ENCODE measurements around the gene ZNF234. TPM values are rescaled to one million over a fixed set of nuclear protein-coding genes. Genes with fewer than 3 reads are reported as not detected.

The ZNF234 gene
- total and polyA plus RNA-seq, 2 of the 8 experiments (the other 6 are each of a cell fraction or from before 2014, with no cell fraction given) = 1.9 to 12.3 TPM

DNA sequence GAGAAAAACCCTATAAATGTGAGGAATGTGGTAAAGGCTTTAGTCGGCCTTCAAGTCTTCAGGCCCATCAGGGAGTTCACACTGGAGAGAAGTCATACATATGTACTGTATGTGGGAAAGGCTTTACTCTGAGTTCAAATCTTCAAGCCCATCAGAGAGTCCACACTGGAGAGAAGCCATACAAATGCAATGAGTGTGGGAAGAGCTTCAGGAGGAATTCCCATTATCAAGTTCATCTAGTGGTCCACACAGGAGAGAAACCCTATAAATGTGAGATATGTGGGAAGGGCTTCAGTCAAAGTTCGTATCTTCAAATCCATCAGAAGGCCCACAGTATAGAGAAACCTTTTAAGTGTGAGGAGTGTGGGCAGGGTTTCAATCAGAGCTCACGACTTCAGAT is 35.2 kb downstream of the ZNF234 start:
- Histone ChIP-seq H2BK20ac (ENCODE audit: low read length) (no peak overlapping the region), H2BK15ac (ENCODE audit: low read length) (no peak overlapping the region), H4K5ac (ENCODE audit: insufficient read length, low read depth, low read length) (no peak overlapping the region), H3K56ac (replicated peaks; ENCODE audit: insufficient read length, low read depth, low read length) (no peak overlapping the region), H3K23ac (ENCODE audit: insufficient read length) (no peak overlapping the region), H3K36me3 (ENCODE audit: control insufficient read depth in 2 of 4, insufficient read depth in 4 of 4, low read length in 3 of 4) (peaks cover 31 to 65% (median 55%) of the 10 kb centered on the region in 4 experiments), H3K79me2 (ENCODE audit: control insufficient read depth in 1 of 2, insufficient read depth in 2 of 2, low read length in 2 of 2) (no peaks in the 10 kb centered on the region), H3K4me3 (ENCODE audit: extremely low read depth in 1 of 4, insufficient read depth in 2 of 4, low read depth in 3 of 4, low read length in 4 of 4) (no peak overlapping the region), H2AFZ (ENCODE audit: low read length) (no peak overlapping the region), H3K4me1 (replicated peaks in 1 of 4; ENCODE audit: control insufficient read depth in 3 of 4, insufficient read depth in 4 of 4, low read length in 3 of 4) (no peaks in the 10 kb centered on the region), H4K91ac (replicated peaks; ENCODE audit: insufficient read length, low read length) (no peak overlapping the region), H3K14ac (ENCODE audit: insufficient read length) (no peak overlapping the region), H2BK12ac (ENCODE audit: low read depth, low read length) (no peak overlapping the region), H3K9me3 (ENCODE audit: insufficient read depth in 2 of 2, low read depth in 1 of 2, low read length in 1 of 2) (peaks cover 33 to 49% of the 10 kb centered on the region in 2 experiments), H3K18ac (ENCODE audit: extremely low read depth, low read length) (no peak overlapping the region), H3K9ac (replicated peaks in 1 of 4; ENCODE audit: extremely low read depth in 1 of 4, low read depth in 3 of 4, low read length in 3 of 4) (no peak overlapping the region), H3K27ac (ENCODE audit: low read depth, low read length) (no peak overlapping the region), H4K20me1 (replicated peaks in 1 of 2; ENCODE audit: control insufficient read depth in 1 of 2, insufficient read depth in 2 of 2, low read length in 2 of 2) (no peaks in the 10 kb centered on the region), H2AK5ac (ENCODE audit: low read depth, low read length) (no peak overlapping the region), H2BK120ac (replicated peaks; ENCODE audit: low read depth, low read length) (no peak overlapping the region), H2BK5ac (ENCODE audit: low read depth, low read length) (no peak overlapping the region), H3K4me2 (ENCODE audit: insufficient read depth in 1 of 2, low read depth in 2 of 2, low read length in 2 of 2) (no peak overlapping the region), H3K23me2 (ENCODE audit: low read depth, low read length) (no peaks in the 10 kb centered on the region), H3K27me3 (replicated peaks in 1 of 4; ENCODE audit: control insufficient read depth in 3 of 4, extremely low read depth in 1 of 4, insufficient read depth in 3 of 4, low read length in 3 of 4) (no peaks in the 10 kb centered on the region), H3K4ac (replicated peaks; ENCODE audit: insufficient read length, low read depth, low read length) (no peak overlapping the region), H3K79me1 (ENCODE audit: low read depth, low read length) (no peaks in the 10 kb centered on the region), H4K8ac (ENCODE audit: extremely low read depth, insufficient read depth, low read length) (no peak overlapping the region)
- FAIRE-seq = no peak
- TF ChIP-seq RNF2 (IDR thresholded peaks at IDR 0.05; ENCODE audit: borderline replicate concordance, low read depth, low read length, missing control alignments, poor library complexity, severe bottlenecking) (no peak), YY1 (IDR thresholded peaks at IDR 0.05; ENCODE audit: low read depth, low read length) (no peak), BACH1 (IDR thresholded peaks at IDR 0.05; ENCODE audit: low read length) (no peak), SRF (IDR thresholded peaks at IDR 0.05; ENCODE audit: low read depth, low read length) (no peak), CHD2 (IDR thresholded peaks at IDR 0.05; ENCODE audit: low read length) (no peak), RAD21 (IDR thresholded peaks at IDR 0.05 in 1 of 2, conservative IDR thresholded peaks at IDR 0.05 in 1 of 2; ENCODE audit: low read depth in 2 of 2, low read length in 2 of 2) (no peak), SP2 (IDR thresholded peaks at IDR 0.05; ENCODE audit: low read length) (no peak), TEAD4 (IDR thresholded peaks at IDR 0.05; ENCODE audit: low read depth, low read length) (no peak)
- CTCF ChIA-PET (ENCODE audit: partially characterized antibody) = interaction anchor here (0.6 kb wide), 1 partner anchor 96 kb away, joined by 3 read pairs; no protein-coding TSS in a partner anchor
- no peak for DNase-seq (ENCODE audit: low read depth in 1 of 2, low spot score in 2 of 2)
- POLR2A ChIA-PET (ENCODE audit: partially characterized antibody) = interaction anchor here (0.7 to 3.3 kb wide), 2 partner anchors 10 to 98 kb away, joined by 3 to 19 read pairs; partner anchors contain the start of gene ZNF226
- 98% methylated on average over 3 of the region's 3 CpGs; no CpG with 5 or more reads in 1 of the 2 experiments for WGBS, 2 experiments (ENCODE audit: extremely low coverage in 1 of 2, insufficient coverage in 1 of 2, insufficient read length in 1 of 2, insufficient replicate concordance in 2 of 2, low coverage in 1 of 2, low lambda C conversion rate in 2 of 2, missing lambda C conversion rate in 1 of 2)
